G401 (cell line): ENCODE data around the gene TTC23. TPM values are rescaled to one million over a fixed set of nuclear protein-coding genes. Genes with fewer than 3 reads are reported as not detected.

Source experiments
- DNase-seq: peaks from one replicate; pipeline ENCODE4 v3.0.0-alpha.2; 2015; ENCODE audit warnings: low spot score
- in situ Hi-C: cut with HindIII; loops from 2 replicates; pipeline ENCODE4 v1.10.0; 2016; ENCODE audit warnings: low sequenced_read_pairs, mixed read lengths
- total RNA-seq: library from RNA; depleted of rRNA; stranded (reverse); fragments of >200 nt; shearing (Covaris generic); gene quantifications from 2 replicates; pipeline ENCODE4 v1.2.3, GENCODE V29; 2014

Gene TTC23
- total RNA-seq, 1 experiment from 2014 or later = 31.5 TPM

GRCh38 chr15:99170476-99171065, 78.8 kb downstream of the TTC23 start:
- in situ Hi-C loops = no loop called here
- DNase-seq = no peak

- peak; percentile 7 for DNase-seq
- in situ Hi-C loops = loop anchor here (5.0 kb wide), 2 partner anchors 42 to 68 kb away; no protein-coding TSS in a partner anchor
Measured at GRCh38 chr15:99169769-99170311, 79.5 kb downstream of the TTC23 start.

GRCh38 chr15:99168601-99169580, 80.5 kb downstream of the TTC23 start:
- no peak for DNase-seq

DNA sequence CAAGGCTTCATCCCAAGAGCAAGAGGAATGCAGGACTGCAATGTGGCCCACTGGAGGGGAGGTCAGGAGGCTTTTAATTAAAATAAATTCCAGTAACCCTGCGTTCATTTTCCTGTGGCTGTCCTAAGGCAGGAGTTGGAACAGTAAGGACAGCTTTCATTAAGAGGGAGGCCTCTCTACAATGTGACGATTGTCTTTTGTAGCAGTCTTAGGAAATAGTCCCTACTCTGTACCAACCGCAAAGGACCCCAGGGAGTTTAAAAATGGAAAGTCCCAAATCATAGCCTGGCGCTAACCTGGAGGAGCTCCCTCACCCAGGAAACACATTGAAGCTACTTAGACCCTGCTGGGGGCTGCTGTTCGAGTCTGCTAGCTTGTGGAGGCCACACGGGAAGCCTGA, 81.7 kb downstream of the TTC23 start:
- in situ Hi-C loops = loop anchor here (5.0 kb wide), 2 partner anchors 45 to 65 kb away; no protein-coding TSS in a partner anchor
- no peak for DNase-seq

More at GRCh38 chr15:99168601-99169580, 80.5 kb downstream of the TTC23 start:
- in situ Hi-C loops = loop anchor here (5.0 kb wide), 2 partner anchors 43 to 67 kb away; no protein-coding TSS in a partner anchor

DNA sequence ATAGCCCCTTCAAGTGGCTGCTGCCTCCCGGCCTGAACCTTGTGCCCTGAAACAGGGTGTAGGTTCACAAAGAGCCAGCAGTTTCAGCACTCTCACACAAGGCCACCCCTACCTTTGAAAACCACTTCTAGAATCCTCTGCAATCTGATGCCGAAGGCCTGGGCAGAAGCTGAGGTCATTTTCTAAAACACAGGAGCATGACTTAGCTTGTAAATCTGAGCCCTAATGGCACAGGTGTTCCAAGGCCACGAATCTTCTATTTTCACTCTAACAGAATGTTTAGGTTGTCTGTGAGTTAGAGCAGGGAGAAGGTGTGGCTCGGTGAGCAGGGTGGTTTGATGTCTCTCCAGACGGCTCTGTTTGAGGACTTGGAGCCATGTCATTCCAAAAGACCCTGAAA, 82.2 kb downstream of the TTC23 start:
- DNase-seq = no peak
- in situ Hi-C loops = loop anchor here (5.0 kb wide), 2 partner anchors 45 to 65 kb away; no protein-coding TSS in a partner anchor

DNA sequence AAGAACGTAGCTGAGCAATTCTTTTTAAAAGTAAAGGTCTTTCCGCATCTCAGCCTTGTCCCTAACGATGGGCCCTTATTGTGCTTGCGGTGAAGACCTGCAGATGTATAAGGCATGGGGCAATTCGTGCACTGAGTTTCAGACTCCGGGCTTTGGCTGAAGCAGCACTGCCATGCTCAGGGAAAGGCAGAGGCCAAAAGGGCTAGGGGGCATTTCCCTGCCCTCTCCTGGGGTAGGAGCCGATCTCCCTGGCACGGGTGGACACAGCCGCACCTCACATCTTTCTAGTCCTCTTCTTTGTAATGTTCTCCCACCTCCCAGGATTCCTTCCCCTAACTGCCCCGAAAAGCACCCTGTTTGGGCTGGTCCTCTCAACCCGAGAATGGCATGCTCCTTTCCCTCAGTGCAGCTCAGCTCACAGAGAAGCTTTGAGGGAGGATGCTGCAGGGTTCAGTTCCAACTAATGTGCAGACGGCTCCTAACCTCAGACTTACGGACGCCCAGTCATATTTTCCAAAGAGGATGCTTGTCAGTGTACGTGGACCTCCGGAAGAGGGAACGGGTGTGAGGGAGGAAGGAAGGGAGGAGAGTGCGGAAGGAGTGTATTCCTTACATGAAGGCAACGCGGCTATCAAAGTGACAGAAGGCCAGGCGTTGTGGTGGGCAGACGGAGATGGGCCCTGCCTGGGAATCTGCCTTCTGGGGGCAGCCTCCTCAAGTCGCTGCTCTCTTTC, 83.3 kb downstream of the TTC23 start:
- no peak for DNase-seq

DNA sequence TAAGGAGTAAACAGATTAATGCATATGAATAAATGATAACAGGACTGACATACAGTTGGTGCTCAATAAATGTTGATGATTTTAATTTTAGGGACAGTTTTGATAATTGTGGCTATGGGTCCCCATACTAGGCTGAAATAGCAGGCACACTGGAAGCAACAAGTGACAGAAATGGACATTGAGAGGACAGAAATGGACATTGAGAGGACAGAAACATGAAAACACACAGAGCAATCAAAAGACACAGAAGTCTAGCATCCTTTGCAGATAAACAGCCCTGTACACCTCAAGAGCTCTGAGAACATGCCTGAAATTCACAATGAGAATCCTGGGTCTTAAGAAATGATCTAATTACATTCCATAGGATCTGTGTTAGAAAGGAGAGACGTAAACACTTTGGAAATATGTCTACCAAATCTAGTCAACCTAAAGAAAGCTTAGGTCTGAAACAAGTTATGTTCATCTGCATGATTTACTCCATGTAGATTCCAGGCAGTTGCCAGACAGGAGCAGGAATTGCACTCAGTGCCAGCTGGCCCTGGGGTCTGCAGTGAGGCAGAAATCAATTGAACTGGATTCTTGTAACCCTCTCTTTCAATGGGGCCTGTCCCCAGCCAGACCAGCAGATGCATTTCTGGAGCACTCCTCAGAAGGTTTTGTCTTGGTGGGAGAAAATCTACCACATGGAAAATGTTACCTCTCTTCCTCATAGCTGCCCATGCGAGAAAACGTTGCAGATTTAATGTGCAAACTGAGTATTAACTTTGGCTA, 84.2 kb downstream of the TTC23 start:
- in situ Hi-C loops = loop anchor here (5.0 kb wide), 2 partner anchors 47 to 63 kb away; no protein-coding TSS in a partner anchor
- no peak for DNase-seq

More for the DNA sequence above, 83.3 kb downstream of the TTC23 start:
- in situ Hi-C loops = loop anchor here (5.0 kb wide), 2 partner anchors 46 to 64 kb away; no protein-coding TSS in a partner anchor

GRCh38 chr15:99164119-99164518, 85.3 kb downstream of the TTC23 start:
- in situ Hi-C loops = no loop called here
- no peak for DNase-seq

- no peak for DNase-seq
- in situ Hi-C loops = no loop called here
Measured at GRCh38 chr15:99163271-99164062, 85.9 kb downstream of the TTC23 start.

DNA sequence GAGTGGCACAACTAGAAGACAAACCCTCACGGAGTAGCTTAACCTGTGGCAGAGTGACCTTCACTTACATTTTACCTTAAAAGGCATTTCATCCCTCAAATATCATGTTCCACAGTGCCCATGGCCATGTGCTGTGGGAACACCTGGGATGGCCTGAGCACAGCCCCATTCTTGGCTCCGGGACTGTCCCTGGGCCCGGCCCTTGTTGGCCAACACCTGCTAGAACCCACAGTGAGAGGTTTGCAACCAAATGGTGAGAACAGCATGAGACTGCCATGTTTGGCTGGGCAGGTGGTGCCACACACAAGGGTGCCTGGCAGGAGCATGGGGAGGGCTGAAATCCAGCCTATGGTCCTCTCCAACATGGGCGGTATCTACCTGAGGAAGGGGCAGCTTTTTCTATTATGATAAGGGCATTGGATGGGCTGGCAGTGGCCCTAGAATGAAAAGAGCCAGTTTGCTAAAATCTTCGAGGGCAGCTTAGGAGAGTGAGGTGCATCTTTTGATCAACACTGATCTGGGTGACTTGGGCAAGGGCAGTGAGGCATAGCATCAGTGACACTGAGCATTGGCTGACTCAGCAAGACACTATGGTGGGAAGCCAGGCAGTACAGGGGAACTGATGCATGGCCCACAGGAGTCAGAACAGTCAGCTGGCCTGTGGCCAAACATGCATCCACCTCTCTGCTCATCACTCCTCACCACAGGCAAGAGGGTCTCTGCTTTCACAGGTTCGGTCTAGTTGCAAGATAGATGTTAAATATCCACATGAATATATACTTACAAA, 90.6 kb downstream of the TTC23 start:
- in situ Hi-C loops = no loop called here
- DNase-seq = no peak

- in situ Hi-C loops = no loop called here
- no peak for DNase-seq
Measured at GRCh38 chr15:99157456-99157855, 91.9 kb downstream of the TTC23 start.

- in situ Hi-C loops = no loop called here
- DNase-seq = no peak
Measured at GRCh38 chr15:99155961-99156443, 93.4 kb downstream of the TTC23 start.

GRCh38 chr15:99154271-99154670, 95.1 kb downstream of the TTC23 start:
- no peak for DNase-seq
- in situ Hi-C loops = no loop called here

- in situ Hi-C loops = no loop called here
- DNase-seq = no peak
Measured at GRCh38 chr15:99153026-99153535, 96.3 kb downstream of the TTC23 start.

DNA sequence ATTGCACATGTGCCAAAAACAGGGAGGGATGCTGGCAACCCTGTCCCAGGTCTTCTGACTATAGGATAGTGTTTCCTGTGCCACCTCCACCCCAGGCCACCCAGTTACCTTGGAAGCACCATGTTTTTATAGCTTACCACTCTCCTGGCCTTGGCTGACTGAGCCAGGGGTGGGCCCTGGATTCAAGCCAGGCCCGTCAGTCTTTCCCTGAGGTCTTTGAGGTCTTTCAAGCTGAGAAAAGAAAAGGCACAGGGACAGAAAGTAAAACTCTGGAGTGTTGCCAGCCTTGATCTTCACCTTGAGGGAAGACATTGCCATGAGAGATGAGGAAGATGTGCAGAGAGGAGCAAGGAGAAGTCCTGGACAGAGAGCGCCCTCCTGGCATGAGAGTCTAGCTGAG, 98.2 kb downstream of the TTC23 start:
- no peak for DNase-seq
- in situ Hi-C loops = no loop called here

DNA sequence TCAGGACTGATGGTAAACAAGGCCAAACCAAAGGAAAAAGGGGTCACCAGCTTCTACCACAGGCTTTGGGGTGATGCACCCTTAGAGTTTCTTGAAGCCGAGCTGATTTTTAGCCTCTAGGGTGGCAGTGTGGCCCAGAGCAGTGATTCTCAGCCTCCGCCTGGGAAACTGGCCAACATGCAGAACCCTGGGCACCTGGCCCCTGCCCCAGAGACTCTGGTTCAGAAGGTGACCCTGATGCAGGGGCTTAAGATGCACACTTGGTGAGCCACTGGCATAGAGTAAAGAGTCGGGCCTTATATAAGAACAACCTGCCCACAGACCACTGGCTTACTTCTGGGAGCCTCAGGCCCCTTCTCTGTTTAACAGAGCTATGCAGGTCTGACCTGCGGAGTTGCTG, 100.0 kb downstream of the TTC23 start:
- in situ Hi-C loops = no loop called here
- DNase-seq = no peak
